ENCODE measurements around the gene SLC6A16.

DNA sequence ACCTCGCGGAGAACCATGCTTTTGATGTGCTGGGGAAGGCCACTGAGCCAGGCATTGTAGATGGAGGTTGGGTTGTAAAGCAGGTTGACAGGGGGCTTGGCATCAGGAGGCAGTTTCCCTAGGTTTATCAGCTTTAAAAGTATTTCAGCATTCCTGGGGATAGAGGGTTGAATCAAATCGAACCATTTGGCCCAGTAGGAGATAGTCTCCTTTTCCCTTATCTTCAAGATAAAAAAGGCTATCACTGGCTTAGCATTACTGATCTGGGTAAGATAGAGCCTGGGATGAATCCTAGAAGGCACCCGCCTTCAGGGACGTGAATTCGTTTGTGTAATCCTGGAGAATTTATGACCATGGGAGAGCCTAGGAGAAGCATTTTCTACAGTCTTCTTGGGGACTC, 30.6 kb downstream of the SLC6A16 start:
- no peak for TF ChIP-seq POLR2A (IDR thresholded peaks at IDR 0.05)
- TF ChIP-seq, protein P1, sequence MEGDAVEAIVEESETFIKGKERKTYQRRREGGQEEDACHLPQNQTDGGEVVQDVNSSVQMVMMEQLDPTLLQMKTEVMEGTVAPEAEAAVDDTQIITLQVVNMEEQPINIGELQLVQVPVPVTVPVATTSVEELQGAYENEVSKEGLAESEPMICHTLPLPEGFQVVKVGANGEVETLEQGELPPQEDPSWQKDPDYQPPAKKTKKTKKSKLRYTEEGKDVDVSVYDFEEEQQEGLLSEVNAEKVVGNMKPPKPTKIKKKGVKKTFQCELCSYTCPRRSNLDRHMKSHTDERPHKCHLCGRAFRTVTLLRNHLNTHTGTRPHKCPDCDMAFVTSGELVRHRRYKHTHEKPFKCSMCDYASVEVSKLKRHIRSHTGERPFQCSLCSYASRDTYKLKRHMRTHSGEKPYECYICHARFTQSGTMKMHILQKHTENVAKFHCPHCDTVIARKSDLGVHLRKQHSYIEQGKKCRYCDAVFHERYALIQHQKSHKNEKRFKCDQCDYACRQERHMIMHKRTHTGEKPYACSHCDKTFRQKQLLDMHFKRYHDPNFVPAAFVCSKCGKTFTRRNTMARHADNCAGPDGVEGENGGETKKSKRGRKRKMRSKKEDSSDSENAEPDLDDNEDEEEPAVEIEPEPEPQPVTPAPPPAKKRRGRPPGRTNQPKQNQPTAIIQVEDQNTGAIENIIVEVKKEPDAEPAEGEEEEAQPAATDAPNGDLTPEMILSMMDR (IDR thresholded peaks at IDR 0.05): no peak

Measured in heart left ventricle (tissue), 13 donors.